ENCODE measurements around the gene ANK3.
"Not testable (repeated sequence)": the region's sequence is repeated elsewhere in the genome, so short reads cannot be mapped to it uniquely, and the experiment has no call there.

ANK3 gene

GRCh38 chr10:60299961-60300883 lies 89.5 kb downstream of the ANK3 start:
- no peak for DNase-seq

- DNase-seq: no peak
Observed at GRCh38 chr10:60299390-60299778, 90.3 kb downstream of the ANK3 start.

GRCh38 chr10:60298408-60299389 lies 91.0 kb downstream of the ANK3 start:
- DNase-seq: no peak

- DNase-seq: no peak
Observed at GRCh38 chr10:60296073-60296472, 93.6 kb downstream of the ANK3 start.

- no peak for DNase-seq
Observed at GRCh38 chr10:60295028-60295937, 94.4 kb downstream of the ANK3 start.

- DNase-seq: no peak
Observed at GRCh38 chr10:60293581-60294175, 96.0 kb downstream of the ANK3 start.

GRCh38 chr10:60292998-60293397 lies 96.7 kb downstream of the ANK3 start:
- no peak for DNase-seq

GRCh38 chr10:60292536-60292935 lies 97.1 kb downstream of the ANK3 start:
- not testable (repeated sequence) for DNase-seq

GRCh38 chr10:60291344-60291930 lies 98.2 kb downstream of the ANK3 start:
- no peak for DNase-seq

GRCh38 chr10:60290558-60290957 lies 99.1 kb downstream of the ANK3 start:
- no peak for DNase-seq

- no peak for DNase-seq
Observed at GRCh38 chr10:60289800-60290199, 99.9 kb downstream of the ANK3 start.

GRCh38 chr10:60288256-60288655 lies 101.4 kb downstream of the ANK3 start:
- DNase-seq: no peak

- no peak for DNase-seq
Observed at GRCh38 chr10:60286559-60286958, 103.1 kb downstream of the ANK3 start.

GRCh38 chr10:60283397-60283796 lies 106.3 kb downstream of the ANK3 start:
- DNase-seq: no peak

- no peak for DNase-seq
Observed at GRCh38 chr10:60282771-60283353, 106.8 kb downstream of the ANK3 start.

GRCh38 chr10:60281792-60282353 lies 107.8 kb downstream of the ANK3 start:
- DNase-seq: no peak

- DNase-seq: no peak
Observed at GRCh38 chr10:60281331-60281730, 108.3 kb downstream of the ANK3 start.

- DNase-seq: no peak
Observed at GRCh38 chr10:60280475-60280874, 109.2 kb downstream of the ANK3 start.

- no peak for DNase-seq
Observed at GRCh38 chr10:60277656-60278055, 112.0 kb downstream of the ANK3 start.

- no peak for DNase-seq
Observed at GRCh38 chr10:60276232-60276631, 113.4 kb downstream of the ANK3 start.
